OCI-LY1 (cell line): ENCODE measurements around the gene SCYL3.
"Not testable (repeated sequence)": the region's sequence is repeated elsewhere in the genome, so short reads cannot be mapped to it uniquely, and the experiment has no call there.

Experiments
- H2AFZ ChIP-seq: fragments of 200-600 bp; sonication (generic), shearing (Covaris generic); 2 replicates; pipeline ENCODE4 v1.6.0; 2014; ENCODE audit warnings: antibody characterized with exemption, mild to moderate bottlenecking, low read length
- H3F3A ChIP-seq: fragments of 200-600 bp; sonication (generic), shearing (Covaris generic); 2 replicates; pipeline ENCODE4 v1.6.0; 2014; ENCODE audit warnings: mild to moderate bottlenecking, antibody characterized with exemption, low read length, moderate library complexity; ENCODE audit not compliant: insufficient read depth
- H3K27ac ChIP-seq: fragments of 200-600 bp; sonication (generic); 2 replicates; pipeline ENCODE4 v1.5.1; 2014; ENCODE audit warnings: low read length, mixed run types, mild to moderate bottlenecking, low read depth; ENCODE audit not compliant: poor library complexity, severe bottlenecking
- H3K27me3 ChIP-seq: fragments of 200-600 bp; sonication (generic); 2 replicates; pipeline ENCODE4 v1.6.0; 2014; ENCODE audit warnings: antibody characterized with exemption, mild to moderate bottlenecking, low read length, moderate library complexity; ENCODE audit not compliant: insufficient read depth
- H3K36me3 ChIP-seq: fragments of 200-600 bp; sonication (generic); 2 replicates; pipeline ENCODE4 v1.6.1; 2014; ENCODE audit warnings: mild to moderate bottlenecking, antibody characterized with exemption, low read length, moderate library complexity, mixed read lengths; ENCODE audit not compliant: insufficient read depth
- H3K4me1 ChIP-seq: fragments of 200-600 bp; sonication (generic); 2 replicates; pipeline ENCODE4 v1.5.1; 2014; ENCODE audit warnings: mild to moderate bottlenecking, low read length, moderate library complexity; ENCODE audit not compliant: insufficient read depth, severe bottlenecking
- H3K4me2 ChIP-seq: fragments of 200-600 bp; sonication (generic), shearing (Covaris generic); 2 replicates; pipeline ENCODE4 v1.6.1; 2014; ENCODE audit warnings: low read length
- H3K4me3 ChIP-seq: fragments of 200-600 bp; sonication (generic); 2 replicates; pipeline ENCODE4 v1.5.1; 2014; ENCODE audit warnings: low read length, low read depth, mild to moderate bottlenecking, mixed read lengths; ENCODE audit not compliant: poor library complexity, severe bottlenecking
- H3K79me2 ChIP-seq: fragments of 200-600 bp; shearing (Covaris generic); 2 replicates; pipeline ENCODE4 v1.6.1; 2016; ENCODE audit warnings: mixed run types, low read length, mixed read lengths; ENCODE audit not compliant: insufficient read depth
- H3K9ac ChIP-seq: fragments of 200-600 bp; sonication (generic), shearing (Covaris generic); 2 replicates; pipeline ENCODE4 v1.6.1; 2014; ENCODE audit warnings: mild to moderate bottlenecking, low read length, mixed read lengths
- H3K9me2 ChIP-seq: fragments of 200-600 bp; sonication (generic), shearing (Covaris generic); 2 replicates; pipeline ENCODE4 v1.6.1; 2014; ENCODE audit warnings: low read depth, mild to moderate bottlenecking, low read length, mixed read lengths
- H3K9me3 ChIP-seq: fragments of 200-600 bp; shearing (Covaris generic); 2 replicates; pipeline ENCODE4 v1.6.1; 2014; ENCODE audit warnings: low read length, mixed read lengths
- H4K20me1 ChIP-seq: fragments of 200-600 bp; sonication (generic), shearing (Covaris generic); 2 replicates; pipeline ENCODE4 v1.6.0; 2016; ENCODE audit warnings: mild to moderate bottlenecking, low read length; ENCODE audit not compliant: insufficient read depth
- CTCF ChIP-seq: fragments of 200-600 bp; sonication (generic), shearing (Covaris generic); IDR thresholded peaks from 2 replicates; pipeline ENCODE4 v1.5.1; 2017; ENCODE audit warnings: mild to moderate bottlenecking, antibody characterized with exemption, low read length, moderate library complexity, mixed read lengths
- EZH2 ChIP-seq: fragments of 200-600 bp; sonication (generic), shearing (Covaris generic); IDR thresholded peaks from 2 replicates; pipeline ENCODE4 v1.8.0; 2017; ENCODE audit warnings: borderline replicate concordance, mixed run types, mild to moderate bottlenecking, antibody characterized with exemption, low read length, moderate library complexity, mixed read lengths

SCYL3 gene

GRCh38 chr1:169921080-169921479 lies 27.4 kb upstream of the SCYL3 start:
- H3F3A ChIP-seq: no peaks in the 10 kb centered on the region
- no peaks in the 10 kb centered on the region for H4K20me1 ChIP-seq
- H3K4me1 ChIP-seq: no peaks in the 10 kb centered on the region
- no peaks in the 10 kb centered on the region for H3K9me2 ChIP-seq
- H3K79me2 ChIP-seq: no peaks in the 10 kb centered on the region
- no peak for TF ChIP-seq EZH2
- TF ChIP-seq CTCF: no peak
- no peak overlapping the region for H3K9ac ChIP-seq
- no peak overlapping the region for H3K4me3 ChIP-seq
- no peaks in the 10 kb centered on the region for H3K27me3 ChIP-seq
- no peak overlapping the region for H2AFZ ChIP-seq
- H3K27ac ChIP-seq: no peak overlapping the region
- H3K36me3 ChIP-seq: no peaks in the 10 kb centered on the region
- no peak overlapping the region for H3K4me2 ChIP-seq
- H3K9me3 ChIP-seq: no peaks in the 10 kb centered on the region

GRCh38 chr1:169918927-169919326 lies 25.2 kb upstream of the SCYL3 start:
- Histone ChIP-seq H3K79me2 (no peaks in the 10 kb centered on the region), H3K4me2 (no peak overlapping the region), H3K36me3 (no peaks in the 10 kb centered on the region), H3K4me1 (no peaks in the 10 kb centered on the region), H3F3A (no peaks in the 10 kb centered on the region), H4K20me1 (no peaks in the 10 kb centered on the region), H3K4me3 (no peak overlapping the region), H3K27me3 (no peaks in the 10 kb centered on the region), H3K9me2 (no peaks in the 10 kb centered on the region), H2AFZ (no peak overlapping the region), H3K27ac (no peak overlapping the region), H3K9ac (no peak overlapping the region), H3K9me3 (no peaks in the 10 kb centered on the region)
- TF ChIP-seq EZH2 (no peak), CTCF (no peak)

DNA sequence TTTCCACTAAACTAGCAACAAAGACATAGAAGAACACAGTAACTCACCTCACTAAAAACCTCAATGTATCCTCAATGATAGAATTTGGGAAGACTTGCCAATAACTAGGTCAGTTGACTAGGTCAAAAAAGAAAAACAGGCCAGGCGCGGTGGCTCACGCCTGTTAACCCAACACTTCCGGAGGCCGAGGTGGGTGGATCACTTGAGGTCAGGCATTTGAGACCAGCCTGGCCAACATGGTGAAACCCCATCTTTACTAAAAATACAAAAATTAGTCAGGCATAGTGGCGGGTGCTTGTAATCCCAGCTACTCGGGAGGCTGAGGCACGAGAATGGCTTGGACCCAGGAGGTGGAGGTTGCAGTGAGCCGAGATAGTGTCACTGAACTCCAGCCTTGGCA lies 24.5 kb upstream of the SCYL3 start:
- not testable (repeated sequence) for H3K9me3 ChIP-seq, H3K4me1 ChIP-seq, H3K27ac ChIP-seq, H3K79me2 ChIP-seq, H3F3A ChIP-seq, H3K27me3 ChIP-seq, H3K9ac ChIP-seq, H4K20me1 ChIP-seq, H2AFZ ChIP-seq, H3K4me3 ChIP-seq, H3K36me3 ChIP-seq, H3K4me2 ChIP-seq, H3K9me2 ChIP-seq

GRCh38 chr1:169915150-169915549 lies 21.5 kb upstream of the SCYL3 start:
- H3K4me2 ChIP-seq: no peak overlapping the region
- no peaks in the 10 kb centered on the region for H3K79me2 ChIP-seq
- no peaks in the 10 kb centered on the region for H3K9me2 ChIP-seq
- no peaks in the 10 kb centered on the region for H3K36me3 ChIP-seq
- no peaks in the 10 kb centered on the region for H4K20me1 ChIP-seq
- no peak overlapping the region for H3K27ac ChIP-seq
- TF ChIP-seq CTCF: no peak
- H3K4me1 ChIP-seq: no peaks in the 10 kb centered on the region
- no peak overlapping the region for H2AFZ ChIP-seq
- no peak overlapping the region for H3K9ac ChIP-seq
- no peaks in the 10 kb centered on the region for H3K27me3 ChIP-seq
- H3K9me3 ChIP-seq: no peaks in the 10 kb centered on the region
- no peak overlapping the region for H3K4me3 ChIP-seq
- no peaks in the 10 kb centered on the region for H3F3A ChIP-seq
